Endothelial cell of umbilical vein (primary cell): ENCODE measurements around the gene GRB14. TPM values are rescaled to one million over a fixed set of nuclear protein-coding genes. Genes with fewer than 3 reads are reported as not detected.
A peak's percentile ranks its signal among the peaks of the same experiment; 100 is the strongest.

Source experiments
- BruUV-seq: library from RNA; stranded (reverse); fragments of 400-500 nt; replicated peaks from 2 replicates; lab custom pipeline; 2021; lab: Mats Ljungman, UMichigan
- CTCF ChIA-PET: fragments of 300-600, 350-600 bp; sonication (Branson Sonifier 250); formaldehyde crosslinking; loops from one replicate; lab custom pipeline; 2021; ENCODE audit warnings: antibody characterized with exemption, inconsistent platforms; lab: Charles Lee
- POLR2A ChIA-PET: fragments of 300-600, 350-600 bp; sonication (Branson Sonifier 250); formaldehyde crosslinking; loops from one replicate; lab custom pipeline; 2021; ENCODE audit warnings: antibody characterized with exemption, inconsistent platforms; lab: Charles Lee
- DNase-seq: peaks from one replicate; pipeline ENCODE4 v3.0.0-alpha.2; 2011; ENCODE audit warnings: low read depth, low spot score
- FAIRE-seq: peaks from 2 replicates; lab custom pipeline; 2011; peaks lifted over from hg19 to GRCh38; lab: Jason Lieb, UNC
- H2AFZ ChIP-seq: 2 replicates; pipeline ENCODE4 v1.6.0; 2012; ENCODE audit warnings: low read depth, low read length, control low read depth, inconsistent platforms
- H3K27ac ChIP-seq: 2 replicates; pipeline ENCODE4 v1.5.1; 2011; ENCODE audit warnings: low read depth, mild to moderate bottlenecking, control low read depth, low read length, moderate library complexity; ENCODE audit not compliant: insufficient read depth
- H3K27me3 ChIP-seq, 2 experiments: 2 replicates each; pipeline versions ENCODE4 v1.6.0 to v1.6.1; 2011; ENCODE audit warnings: low read length in 2 of 2, mixed read lengths in 1 of 2; ENCODE audit not compliant: control insufficient read depth in 2 of 2, insufficient read depth in 2 of 2
- H3K36me3 ChIP-seq, 2 experiments: 2 replicates in 1 of 2; 3 replicates in 1 of 2; pipeline ENCODE4 v1.5.1; 2011; ENCODE audit warnings: low read length in 2 of 2, mild to moderate bottlenecking in 1 of 2, moderate library complexity in 1 of 2; ENCODE audit not compliant: control insufficient read depth in 2 of 2, insufficient read depth in 2 of 2; ENCODE audit errors: extremely low read depth in 1 of 2
- H3K4me1 ChIP-seq: 3 replicates; pipeline ENCODE4 v1.5.1; 2011; ENCODE audit warnings: mild to moderate bottlenecking, low read length; ENCODE audit not compliant: control insufficient read depth, insufficient read depth; ENCODE audit errors: extremely low read depth
- H3K4me2 ChIP-seq: 2 replicates; pipeline ENCODE4 v1.6.1; 2011; ENCODE audit warnings: low read length, control low read depth, mixed read lengths; ENCODE audit not compliant: insufficient read depth
- H3K4me3 ChIP-seq, 3 experiments: fragments of 200-600 bp in 1 of 3; sonication (generic), shearing (Covaris generic) in 1 of 3; replicated peaks in 1 of 3; 2 replicates each; pipeline ENCODE4 v1.5.1; 2011 to 2016; ENCODE audit warnings: control low read depth in 3 of 3, low read length in 3 of 3, mild to moderate bottlenecking in 2 of 3, inconsistent platforms in 1 of 3, low read depth in 1 of 3, moderate library complexity in 1 of 3; ENCODE audit not compliant: insufficient read depth in 1 of 3
- H3K79me2 ChIP-seq: 2 replicates; pipeline ENCODE4 v1.6.0; 2012; ENCODE audit warnings: low read length, inconsistent platforms; ENCODE audit not compliant: control insufficient read depth, insufficient read depth
- H3K9ac ChIP-seq: replicated peaks from 2 replicates; pipeline ENCODE3; 2011; ENCODE audit warnings: low read length, control low read depth; ENCODE audit not compliant: insufficient read depth; ENCODE audit errors: extremely low read depth
- H3K9me1 ChIP-seq: replicated peaks from 3 replicates; pipeline ENCODE4 v1.6.0; 2011; ENCODE audit warnings: mild to moderate bottlenecking, low read length; ENCODE audit not compliant: control insufficient read depth, insufficient read depth; ENCODE audit errors: extremely low read depth
- H3K9me3 ChIP-seq: replicated peaks from 2 replicates; pipeline ENCODE4 v1.5.1; 2012; ENCODE audit warnings: low read length, inconsistent platforms; ENCODE audit not compliant: control insufficient read depth, insufficient read depth
- H4K20me1 ChIP-seq: replicated peaks from 2 replicates; pipeline ENCODE3; 2011; ENCODE audit warnings: mild to moderate bottlenecking, low read length; ENCODE audit not compliant: control insufficient read depth, insufficient read depth; ENCODE audit errors: extremely low read depth
- CTCF ChIP-seq, 2 donors: IDR thresholded peaks; 1 replicate in 1 of 2; 2 replicates in 1 of 2; pipeline ENCODE4 v1.5.1; 2011; ENCODE audit warnings: low read length in 2 of 2, mild to moderate bottlenecking in 2 of 2, moderate library complexity in 2 of 2, control low read depth in 1 of 2, inconsistent platforms in 1 of 2, low read depth in 1 of 2; ENCODE audit not compliant: insufficient read depth in 1 of 2; ENCODE audit errors: extremely low read depth in 1 of 2
- FOS ChIP-seq: IDR thresholded peaks from 2 replicates; pipeline ENCODE4 v1.6.1; 2011; ENCODE audit warnings: mild to moderate bottlenecking, low read length, moderate library complexity, borderline replicate concordance; ENCODE audit not compliant: insufficient read depth
- GATA2 ChIP-seq: IDR thresholded peaks from 2 replicates; pipeline ENCODE4 v1.7.0; 2011; ENCODE audit warnings: low read depth, mild to moderate bottlenecking, moderate library complexity, mixed read lengths, low read length; ENCODE audit not compliant: insufficient read length, insufficient read depth
- JUN ChIP-seq: IDR thresholded peaks from 2 replicates; pipeline ENCODE4 v1.6.1; 2011; ENCODE audit warnings: borderline replicate concordance, low read depth; ENCODE audit not compliant: insufficient read length, insufficient read depth
- MAX ChIP-seq: IDR thresholded peaks from 2 replicates; pipeline ENCODE4 v1.6.1; 2011; ENCODE audit not compliant: insufficient read depth, insufficient read length
- MYC ChIP-seq: IDR thresholded peaks from one replicate; pipeline ENCODE4 v1.6.1; 2011; ENCODE audit warnings: mild to moderate bottlenecking, low read depth, low read length
- POLR2A ChIP-seq: IDR thresholded peaks from 2 replicates; pipeline ENCODE4 v1.6.1; 2012; ENCODE audit warnings: low read depth, mild to moderate bottlenecking, control low read depth, low read length
- POLR2AphosphoS5 ChIP-seq: IDR thresholded peaks from 2 replicates; pipeline ENCODE4 v1.6.1; 2012; ENCODE audit warnings: low read depth, mild to moderate bottlenecking, control low read depth, low read length, moderate library complexity; ENCODE audit not compliant: insufficient read depth
- dilution Hi-C: fragments of 300-500 bp; cut with MboI; formaldehyde crosslinking; loops from one replicate; pipeline ENCODE4 v1.15.0; 2019; ENCODE audit warnings: low sequenced_read_pairs; ENCODE audit not compliant: extremely low pct_ligation_motif_present
- intact Hi-C: fragments of 100-400 bp; cut with micrococcal nuclease; formaldehyde crosslinking; loops from one replicate; pipeline ENCODE4 v1.10.0; 2022
- polyA plus RNA-seq, 4 experiments: library from polyadenylated mRNA; depleted of rRNA in 3 of 4; stranded (reverse) in 3 of 4; unstranded in 1 of 4; fragments of >200 nt; gene quantifications; 2 replicates each; pipeline versions ENCODE4 v1.2.1 to v1.2.3, GENCODE V29; 2011 to 2012; ENCODE audit warnings: missing spikeins in 1 of 4
- total RNA-seq: library from RNA; stranded (reverse); gene quantifications from 2 replicates; pipeline ENCODE4 v1.2.3, GENCODE V29; 2021

Gene GRB14
- total and polyA plus RNA-seq, 2 donors (not counting 3 experiments of a cell fraction or from before 2014, with no cell fraction given), result 3.0 to 10.3 TPM

GRCh38 chr2:164496421-164496820 lies 124.9 kb downstream of the GRB14 start:
- CTCF ChIA-PET, result interaction anchor here (1.1 to 4.7 kb wide), 4 partner anchors 12 to 1338 kb away, joined by 3 to 52 read pairs (median 14); no protein-coding TSS in a partner anchor
- FAIRE-seq, result peak; percentile 26
- dilution Hi-C loops, result no loop called here

More at GRCh38 chr2:164496421-164496820, 124.9 kb downstream of the GRB14 start:
- no peak overlapping the region for H2AFZ ChIP-seq
- no TSS peak for BruUV-seq
- H3K27me3 ChIP-seq, result no peaks in the 10 kb centered on the region
- H3K4me1 ChIP-seq, result peaks cover 7% of the 10 kb centered on the region
- H3K9me3 ChIP-seq, result no peaks in the 10 kb centered on the region
- no peak for DNase-seq
- H3K36me3 ChIP-seq, result no peaks in the 10 kb centered on the region
- no peak overlapping the region for H3K4me2 ChIP-seq
- H3K27ac ChIP-seq, result no peak overlapping the region
- no peak overlapping the region for H3K4me3 ChIP-seq
- TF ChIP-seq POLR2A (no peak), GATA2 (no peak), MYC (no peak), CTCF (IDR thresholded peaks at IDR 0.05; ENCODE audit: extremely low read depth in 1 of 2, insufficient read depth in 1 of 2, low read depth in 1 of 2, low read length in 2 of 2) (no peak), JUN (no peak), FOS (no peak), MAX (no peak), POLR2AphosphoS5 (no peak)
- intact Hi-C loops, result loop anchor here (10.0 kb wide), 1 partner anchor 1152 kb away; no protein-coding TSS in a partner anchor
- H3K9ac ChIP-seq, result no peak overlapping the region
- H3K9me1 ChIP-seq, result no peaks in the 10 kb centered on the region
- H4K20me1 ChIP-seq, result no peaks in the 10 kb centered on the region
- POLR2A ChIA-PET, result no interaction called here
- no peaks in the 10 kb centered on the region for H3K79me2 ChIP-seq
